Measurements from ENCODE around the gene ACSL4.
A peak's percentile ranks its signal among the peaks of the same experiment; 100 is the strongest.

- TF ChIP-seq CTCF (IDR thresholded peaks at IDR 0.05) (peak in 4 of 6 experiments; percentile 6 to 37 (median 28)), POLR2A (IDR thresholded peaks at IDR 0.05) (no peak), POLR2AphosphoS5 (IDR thresholded peaks at IDR 0.05) (no peak), EP300 (IDR thresholded peaks at IDR 0.05) (no peak)
These were observed 97.9 kb downstream of the ACSL4 start for GRCh38 chrX:109635146-109635545.
